AG04449 (cell line): Measurements from ENCODE around the gene SCEL.
"Not testable (repeated sequence)": the region's sequence is repeated elsewhere in the genome, so short reads cannot be mapped to it uniquely, and the experiment has no call there.

Experiments used
- CTCF ChIA-PET: fragments of 350-600 bp; formaldehyde crosslinking; extraction: SDS; loops from one replicate; lab custom pipeline; 2021; ENCODE audit warnings: antibody characterized with exemption; lab: Yijun Ruan, JAX
- POLR2A ChIA-PET: fragments of 400-600, 350-600 bp; formaldehyde crosslinking; extraction: SDS; loops from one replicate; lab custom pipeline; 2020; ENCODE audit warnings: antibody characterized with exemption, inconsistent platforms; lab: Yijun Ruan, JAX
- DNase-seq: peaks from one replicate; pipeline ENCODE4 v3.0.0-alpha.2; 2010; ENCODE audit warnings: low read depth, low spot score
- H3K4me3 ChIP-seq: 2 replicates; pipeline ENCODE4 v1.5.1; 2011; ENCODE audit warnings: low read depth, mild to moderate bottlenecking, control low read depth, low read length
- TF ChIP-seq, protein P1 (sequence below): IDR thresholded peaks from one replicate; pipeline ENCODE4 v1.5.1; 2011; ENCODE audit warnings: mild to moderate bottlenecking, moderate library complexity, low read length, control low read depth, inconsistent platforms; ENCODE audit not compliant: insufficient read depth; ENCODE audit errors: missing control alignments

SCEL gene

DNA sequence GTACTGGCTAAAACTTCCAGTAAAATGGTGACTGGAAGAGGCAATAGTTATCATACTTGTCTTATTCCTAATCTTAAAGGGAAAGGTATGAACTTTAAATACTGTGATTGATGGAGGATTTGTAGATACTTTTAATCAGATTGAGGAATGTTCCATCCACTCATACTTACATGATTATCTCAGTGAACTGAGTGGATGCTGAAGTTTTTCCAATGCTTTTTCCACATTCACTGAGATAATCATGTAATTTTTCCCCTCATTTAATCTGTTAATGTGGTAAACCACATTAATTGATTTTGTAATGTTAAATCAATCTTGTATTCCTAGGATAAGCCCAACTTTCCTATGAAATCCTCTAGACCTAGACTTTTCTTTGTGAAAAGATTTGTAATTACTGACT, 17.2 kb upstream of the SCEL start:
- no peak for DNase-seq
- ChIA-PET CTCF (no interaction called here), POLR2A (no interaction called here)
- TF ChIP-seq, protein P1, sequence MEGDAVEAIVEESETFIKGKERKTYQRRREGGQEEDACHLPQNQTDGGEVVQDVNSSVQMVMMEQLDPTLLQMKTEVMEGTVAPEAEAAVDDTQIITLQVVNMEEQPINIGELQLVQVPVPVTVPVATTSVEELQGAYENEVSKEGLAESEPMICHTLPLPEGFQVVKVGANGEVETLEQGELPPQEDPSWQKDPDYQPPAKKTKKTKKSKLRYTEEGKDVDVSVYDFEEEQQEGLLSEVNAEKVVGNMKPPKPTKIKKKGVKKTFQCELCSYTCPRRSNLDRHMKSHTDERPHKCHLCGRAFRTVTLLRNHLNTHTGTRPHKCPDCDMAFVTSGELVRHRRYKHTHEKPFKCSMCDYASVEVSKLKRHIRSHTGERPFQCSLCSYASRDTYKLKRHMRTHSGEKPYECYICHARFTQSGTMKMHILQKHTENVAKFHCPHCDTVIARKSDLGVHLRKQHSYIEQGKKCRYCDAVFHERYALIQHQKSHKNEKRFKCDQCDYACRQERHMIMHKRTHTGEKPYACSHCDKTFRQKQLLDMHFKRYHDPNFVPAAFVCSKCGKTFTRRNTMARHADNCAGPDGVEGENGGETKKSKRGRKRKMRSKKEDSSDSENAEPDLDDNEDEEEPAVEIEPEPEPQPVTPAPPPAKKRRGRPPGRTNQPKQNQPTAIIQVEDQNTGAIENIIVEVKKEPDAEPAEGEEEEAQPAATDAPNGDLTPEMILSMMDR, result no peak
- H3K4me3 ChIP-seq, result no peak overlapping the region

DNA sequence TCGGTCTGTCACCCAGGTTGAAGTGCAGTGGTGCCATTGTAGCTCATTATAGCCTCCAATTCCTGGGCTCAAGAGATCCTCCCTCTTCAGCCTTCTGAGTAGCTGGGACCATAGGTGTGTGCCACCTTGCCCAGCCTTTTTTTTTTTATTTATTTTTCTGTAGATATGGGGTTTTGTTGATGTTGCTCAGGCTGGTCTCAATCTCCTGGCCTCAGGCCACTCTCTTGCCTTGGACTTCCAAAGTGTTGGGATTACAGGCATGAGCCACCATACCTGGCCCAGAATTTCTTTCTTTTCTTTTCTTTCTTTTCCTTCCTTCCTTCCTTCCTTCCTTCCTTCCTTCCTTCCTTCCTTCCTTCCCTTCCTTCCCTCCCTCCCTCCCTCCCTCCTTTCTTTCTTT, 16.1 kb upstream of the SCEL start:
- H3K4me3 ChIP-seq, DNase-seq, CTCF ChIA-PET, POLR2A ChIA-PET: not testable (repeated sequence)

DNA sequence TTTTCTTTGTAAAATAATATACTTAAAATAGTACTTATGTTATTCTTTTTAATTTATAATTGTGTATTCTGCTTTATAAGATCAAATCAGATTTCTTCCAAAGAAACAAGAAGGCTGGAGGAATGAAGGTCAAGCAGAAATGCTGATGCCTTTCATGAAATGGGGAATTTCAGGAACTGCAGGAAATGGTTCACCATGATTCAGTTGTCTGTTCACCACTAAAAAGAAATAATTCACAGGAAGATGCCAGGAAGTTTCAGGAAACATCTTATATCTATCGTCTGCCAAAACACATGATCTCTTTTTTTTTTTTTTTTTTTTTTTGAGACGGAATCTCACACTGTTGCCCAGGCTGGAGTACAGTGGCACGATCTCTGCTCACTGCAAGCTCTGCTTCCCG, 15.7 kb upstream of the SCEL start:
- TF ChIP-seq, protein P1, result no peak
- DNase-seq, result no peak
- H3K4me3 ChIP-seq, result no peak overlapping the region
- ChIA-PET CTCF (no interaction called here), POLR2A (no interaction called here)

DNA sequence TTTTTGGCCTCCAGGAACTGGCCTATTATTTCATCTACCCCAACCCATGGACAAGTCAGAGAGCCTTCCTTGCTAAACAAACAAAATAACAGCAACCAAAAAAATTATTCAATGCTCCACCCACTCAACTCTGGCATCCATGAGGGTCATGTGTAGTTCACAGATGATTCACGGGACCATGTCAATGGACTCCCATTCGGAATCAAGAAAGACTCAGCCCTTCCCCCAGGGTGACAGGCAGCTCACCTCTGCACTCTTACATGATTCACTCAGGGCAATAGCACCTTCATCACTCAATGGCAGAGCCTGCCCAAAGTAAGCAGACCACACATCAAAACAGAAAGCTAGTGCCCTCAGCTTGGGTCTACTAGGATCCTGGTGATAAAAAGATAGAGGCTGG, 14.3 kb upstream of the SCEL start:
- no peak overlapping the region for H3K4me3 ChIP-seq
- CTCF ChIA-PET, result no interaction called here
- POLR2A ChIA-PET, result no interaction called here
- TF ChIP-seq, protein P1, result no peak
- DNase-seq, result no peak

DNA sequence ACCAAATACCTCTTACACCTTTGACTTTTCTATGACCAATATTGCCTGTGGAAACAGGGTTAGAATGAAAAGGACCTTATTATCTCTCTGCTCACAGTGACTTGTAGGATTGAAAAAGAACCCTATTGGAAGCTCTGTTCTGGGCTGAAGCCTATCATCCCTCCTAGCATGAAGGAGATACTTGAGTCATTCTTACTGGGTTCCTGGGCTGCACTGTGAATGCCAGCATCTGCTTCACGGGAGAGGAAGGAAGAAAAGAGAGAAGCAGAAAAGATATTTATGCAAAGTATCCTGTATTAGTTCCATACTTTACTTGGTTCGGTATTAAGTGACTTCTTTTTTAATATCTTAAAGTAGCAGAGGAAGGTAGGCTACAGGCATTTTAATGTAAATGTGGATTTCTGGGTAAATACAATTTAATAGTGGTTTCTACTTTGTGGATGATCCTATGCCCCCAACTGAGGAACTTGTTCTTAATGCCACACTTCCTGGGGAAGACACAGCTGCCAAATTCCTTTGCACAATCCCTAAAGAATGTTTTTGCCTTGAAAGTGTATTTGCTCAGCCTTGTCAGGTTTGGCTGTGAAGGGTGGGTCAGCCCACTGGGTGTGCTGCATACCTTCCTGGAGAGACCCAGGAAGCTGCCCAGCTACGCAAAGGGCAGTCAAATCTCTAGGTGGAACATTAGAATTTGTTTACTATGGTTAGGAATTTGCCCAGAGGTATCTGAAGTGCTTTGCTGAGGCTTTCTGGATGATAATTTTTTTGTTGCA, 13.7 kb upstream of the SCEL start:
- POLR2A ChIA-PET, result no interaction called here
- CTCF ChIA-PET, result no interaction called here
- no peak overlapping the region for H3K4me3 ChIP-seq
- no peak for DNase-seq
- TF ChIP-seq, protein P1, result no peak

DNA sequence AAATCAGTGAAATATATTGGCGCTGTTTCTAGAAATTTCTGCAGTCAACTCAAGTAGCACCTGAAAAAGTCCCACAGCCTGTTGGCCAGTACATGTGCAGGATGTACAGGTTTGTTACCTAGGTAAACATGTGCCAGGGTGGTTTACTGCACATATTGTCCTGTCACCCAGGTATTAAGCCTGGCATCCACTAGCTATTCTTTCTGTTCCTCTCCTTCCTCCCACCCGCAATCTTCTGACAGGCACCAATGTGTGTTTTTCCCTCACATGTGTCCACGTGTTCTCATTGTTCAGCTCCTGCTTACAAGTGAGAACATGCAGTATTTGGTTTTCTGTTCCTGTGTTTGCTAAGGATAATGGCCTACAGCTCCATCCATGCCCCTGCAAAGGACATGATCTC, 13.1 kb upstream of the SCEL start:
- ChIA-PET CTCF (no interaction called here), POLR2A (no interaction called here)
- TF ChIP-seq, protein P1, result no peak
- H3K4me3 ChIP-seq, result no peak overlapping the region
- no peak for DNase-seq

DNA sequence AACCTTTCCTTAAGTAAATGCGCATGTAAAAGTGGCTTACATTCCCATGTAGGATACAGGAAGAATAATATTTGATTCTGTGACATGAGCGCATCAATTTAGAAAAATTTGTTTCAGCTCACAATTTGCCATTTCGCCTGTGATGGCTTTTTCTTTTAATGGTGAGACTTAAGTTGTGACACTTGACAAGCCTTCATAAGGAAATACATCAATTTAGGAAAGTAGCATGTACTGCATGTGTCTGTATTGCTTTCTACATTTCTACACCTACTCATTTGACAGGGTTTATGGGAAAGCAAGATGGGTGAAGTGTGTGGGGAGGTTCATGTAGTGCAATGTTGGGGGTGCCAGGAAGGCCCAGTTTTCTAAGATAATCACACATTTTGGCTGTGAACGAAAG, 12.1 kb upstream of the SCEL start:
- CTCF ChIA-PET, result no interaction called here
- no peak overlapping the region for H3K4me3 ChIP-seq
- POLR2A ChIA-PET, result no interaction called here
- DNase-seq, result no peak
- TF ChIP-seq, protein P1, result no peak
